CD4-positive, alpha-beta T cell (primary cell): ENCODE measurements around the gene FNDC3B. TPM values are rescaled to one million over a fixed set of nuclear protein-coding genes. Genes with fewer than 3 reads are reported as not detected.

ENCODE experiments used
- ATAC-seq: fragments of 200-7000 bp; cut with Tn5 transposase; one replicate; pipeline ENCODE4 v1.10.0; 2022; ENCODE audit warnings: mild to moderate bottlenecking; ENCODE audit not compliant: poor library complexity
- CTCF ChIA-PET: fragments of 350-600 bp; sonication (Branson Sonifier 250); formaldehyde crosslinking; loops from one replicate; lab custom pipeline; 2021; ENCODE audit warnings: antibody characterized with exemption, inconsistent platforms; lab: Charles Lee
- POLR2A ChIA-PET: fragments of 350-600 bp; sonication (Branson Sonifier 250); formaldehyde crosslinking; loops from one replicate; lab custom pipeline; 2021; ENCODE audit warnings: antibody characterized with exemption, inconsistent platforms; lab: Charles Lee
- DNase-seq, 14 experiments: peaks; one replicate each; pipeline ENCODE4 v3.0.0-alpha.2; 2013 to 2020; ENCODE audit warnings: mixed read lengths in 2 of 14
- H3K27ac ChIP-seq, 2 donors: one replicate each; pipeline versions ENCODE4 v1.5.1 to v1.7.0; 2013; ENCODE audit warnings: low read length in 2 of 2, low read depth in 1 of 2, mild to moderate bottlenecking in 1 of 2
- H3K27me3 ChIP-seq, 2 experiments: 1 replicate in 1 of 2; 2 replicates in 1 of 2; pipeline versions ENCODE4 v1.6.1 to v1.7.0; 2013; ENCODE audit warnings: low read length in 2 of 2, control low read depth in 1 of 2, mild to moderate bottlenecking in 1 of 2, moderate library complexity in 1 of 2; ENCODE audit not compliant: insufficient read depth in 2 of 2, control insufficient read depth in 1 of 2
- H3K36me3 ChIP-seq: one replicate; pipeline ENCODE4 v1.6.1; 2013; ENCODE audit warnings: low read length, control low read depth; ENCODE audit not compliant: insufficient read depth
- H3K4me1 ChIP-seq: one replicate; pipeline ENCODE4 v1.6.1; 2013; ENCODE audit warnings: low read length, control low read depth; ENCODE audit not compliant: insufficient read depth
- H3K4me3 ChIP-seq: one replicate; pipeline ENCODE4 v1.5.1; 2013; ENCODE audit warnings: mild to moderate bottlenecking, low read length, moderate library complexity
- H3K9me3 ChIP-seq, 2 experiments: 1 replicate in 1 of 2; 2 replicates in 1 of 2; pipeline versions ENCODE4 v1.6.1 to v1.7.0; 2013; ENCODE audit warnings: low read length in 2 of 2, mild to moderate bottlenecking in 2 of 2, control low read depth in 1 of 2, moderate library complexity in 1 of 2; ENCODE audit not compliant: control insufficient read depth in 1 of 2, insufficient read depth in 1 of 2
- H3K27ac Mint-ChIP-seq: one replicate; pipeline ENCODE4 v1.8.0; 2020; ENCODE audit warnings: mixed read lengths
- H3K27me3 Mint-ChIP-seq: one replicate; pipeline ENCODE4 v1.8.0; 2021; ENCODE audit warnings: mixed read lengths
- H3K36me3 Mint-ChIP-seq: one replicate; pipeline ENCODE4 v1.8.0; 2021; ENCODE audit warnings: low read depth, mixed read lengths
- H3K4me1 Mint-ChIP-seq: one replicate; pipeline ENCODE4 v1.8.0; 2021; ENCODE audit warnings: low read depth, mixed read lengths
- H3K4me3 Mint-ChIP-seq: one replicate; pipeline ENCODE4 v1.8.0; 2020; ENCODE audit warnings: mild to moderate bottlenecking, mixed read lengths
- H3K9me3 Mint-ChIP-seq: one replicate; pipeline ENCODE4 v1.8.0; 2020; ENCODE audit warnings: mixed read lengths
- intact Hi-C, 2 experiments: fragments of 100-400 bp; cut with DNase I in 1 of 2; cut with micrococcal nuclease in 1 of 2; formaldehyde crosslinking; loops; one replicate each; pipeline versions ENCODE4 v1.15.1 to v1.9.0; 2023 to 2025; cut with DNase I, micrococcal nuclease
- total RNA-seq, 174 experiments: library from RNA in 2 of 174; stranded (reverse) in 2 of 174; gene quantifications; one replicate each; pipeline ENCODE4 v1.2.3 and lab custom pipeline; 2021 to 2026
- TF ChIP-seq, protein P1 (sequence below): fragments of 200-600 bp; IDR thresholded peaks from one replicate; pipeline ENCODE4 v1.8.0; 2022; ENCODE audit warnings: antibody characterized with exemption, mild to moderate bottlenecking

The FNDC3B gene
- total RNA-seq, 2 experiments from 2014 or later = 26.1 to 28.7 TPM

DNA sequence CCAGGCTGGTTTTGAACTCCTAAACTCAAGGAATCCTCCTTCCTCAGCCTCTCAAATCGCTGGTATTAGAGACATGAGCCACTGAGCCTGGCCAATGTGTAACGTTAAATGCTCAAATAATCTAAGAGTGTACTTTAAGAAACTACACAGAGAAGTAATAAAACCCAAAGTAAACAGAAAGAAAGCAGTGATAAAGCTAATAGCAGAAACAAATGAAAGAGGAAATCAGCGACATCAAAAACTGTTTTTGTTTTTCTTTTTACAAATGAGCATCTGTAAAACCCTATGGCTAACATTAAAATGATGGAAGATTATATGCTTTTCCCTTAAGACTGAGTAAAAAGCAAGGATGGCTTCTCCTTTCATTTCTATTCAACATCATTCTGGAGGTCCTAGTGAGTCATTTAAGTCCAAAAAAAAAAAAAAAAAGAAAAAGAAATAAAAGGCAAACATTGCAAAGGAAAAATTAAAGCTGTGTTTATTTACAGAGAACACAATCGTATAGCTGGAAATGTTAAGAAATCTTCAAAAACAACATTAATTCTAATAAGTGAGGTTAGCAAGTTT, 36.8 kb upstream of the FNDC3B start:
- intact Hi-C loops = no loop called here
- CTCF ChIA-PET = no interaction called here
- H3K27ac Mint-ChIP-seq = no peak overlapping the region

GRCh38 chr3:172003146-172003545, 36.2 kb upstream of the FNDC3B start:
- POLR2A ChIA-PET = no interaction called here
- Histone ChIP-seq H3K4me3 (no peak overlapping the region), H3K36me3 (no peaks in the 10 kb centered on the region), H3K27me3 (no peaks in the 10 kb centered on the region), H3K9me3 (peaks cover 0 to 3% of the 10 kb centered on the region in 2 experiments), H3K27ac (no peak overlapping the region), H3K4me1 (no peaks in the 10 kb centered on the region)
- H3K4me3 Mint-ChIP-seq = no peak overlapping the region
- no peaks in the 10 kb centered on the region for H3K4me1 Mint-ChIP-seq
- CTCF ChIA-PET = no interaction called here
- no peaks in the 10 kb centered on the region for H3K27me3 Mint-ChIP-seq
- no peak for ATAC-seq
- peaks cover 2% of the 10 kb centered on the region for H3K9me3 Mint-ChIP-seq
- intact Hi-C loops = no loop called here
- DNase-seq = no peak
- H3K27ac Mint-ChIP-seq = no peak overlapping the region
- TF ChIP-seq, protein P1, sequence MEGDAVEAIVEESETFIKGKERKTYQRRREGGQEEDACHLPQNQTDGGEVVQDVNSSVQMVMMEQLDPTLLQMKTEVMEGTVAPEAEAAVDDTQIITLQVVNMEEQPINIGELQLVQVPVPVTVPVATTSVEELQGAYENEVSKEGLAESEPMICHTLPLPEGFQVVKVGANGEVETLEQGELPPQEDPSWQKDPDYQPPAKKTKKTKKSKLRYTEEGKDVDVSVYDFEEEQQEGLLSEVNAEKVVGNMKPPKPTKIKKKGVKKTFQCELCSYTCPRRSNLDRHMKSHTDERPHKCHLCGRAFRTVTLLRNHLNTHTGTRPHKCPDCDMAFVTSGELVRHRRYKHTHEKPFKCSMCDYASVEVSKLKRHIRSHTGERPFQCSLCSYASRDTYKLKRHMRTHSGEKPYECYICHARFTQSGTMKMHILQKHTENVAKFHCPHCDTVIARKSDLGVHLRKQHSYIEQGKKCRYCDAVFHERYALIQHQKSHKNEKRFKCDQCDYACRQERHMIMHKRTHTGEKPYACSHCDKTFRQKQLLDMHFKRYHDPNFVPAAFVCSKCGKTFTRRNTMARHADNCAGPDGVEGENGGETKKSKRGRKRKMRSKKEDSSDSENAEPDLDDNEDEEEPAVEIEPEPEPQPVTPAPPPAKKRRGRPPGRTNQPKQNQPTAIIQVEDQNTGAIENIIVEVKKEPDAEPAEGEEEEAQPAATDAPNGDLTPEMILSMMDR = no peak
- no peaks in the 10 kb centered on the region for H3K36me3 Mint-ChIP-seq

More for the DNA sequence above, 36.8 kb upstream of the FNDC3B start:
- Histone ChIP-seq H3K36me3 (no peaks in the 10 kb centered on the region), H3K9me3 (peaks cover 0 to 3% of the 10 kb centered on the region in 2 experiments), H3K27ac (no peak overlapping the region), H3K4me3 (no peak overlapping the region), H3K4me1 (no peaks in the 10 kb centered on the region), H3K27me3 (no peaks in the 10 kb centered on the region)
- Mint-ChIP-seq H3K27me3 (no peaks in the 10 kb centered on the region), H3K4me3 (no peak overlapping the region), H3K4me1 (no peaks in the 10 kb centered on the region), H3K9me3 (peaks cover 2% of the 10 kb centered on the region), H3K36me3 (no peaks in the 10 kb centered on the region)
- POLR2A ChIA-PET = no interaction called here
- no peak for ATAC-seq
- TF ChIP-seq, protein P1 = no peak
- DNase-seq = no peak

GRCh38 chr3:172007065-172007370, 32.4 kb upstream of the FNDC3B start:
- CTCF ChIA-PET = interaction anchor here (0.8 kb wide), 1 partner anchor 16 kb away, joined by 3 read pairs; no protein-coding TSS in a partner anchor
- H3K36me3 ChIP-seq = no peaks in the 10 kb centered on the region
- no peaks in the 10 kb centered on the region for H3K36me3 Mint-ChIP-seq

More at GRCh38 chr3:172007065-172007370, 32.4 kb upstream of the FNDC3B start:
- H3K9me3 ChIP-seq = no peaks in the 10 kb centered on the region
- POLR2A ChIA-PET = no interaction called here
- DNase-seq (no peak), ATAC-seq (no peak)
- TF ChIP-seq, protein P1 = no peak
- H3K4me1 ChIP-seq = no peaks in the 10 kb centered on the region
- Mint-ChIP-seq H3K27ac (no peak overlapping the region), H3K27me3 (no peaks in the 10 kb centered on the region), H3K9me3 (no peaks in the 10 kb centered on the region), H3K4me1 (no peaks in the 10 kb centered on the region), H3K4me3 (no peak overlapping the region)
- intact Hi-C loops = no loop called here
- no peak overlapping the region for H3K4me3 ChIP-seq
- H3K27ac ChIP-seq = no peak overlapping the region
- no peaks in the 10 kb centered on the region for H3K27me3 ChIP-seq
